GM19035 (cell line): Measurements from ENCODE around the gene MICA.
"Not testable (repeated sequence)": the region's sequence is repeated elsewhere in the genome, so short reads cannot be mapped to it uniquely, and the experiment has no call there.

Experiments
- ATAC-seq: cut with Tn5 transposase; IDR thresholded peaks from one replicate; pipeline ENCODE4 v1.9.1; 2021; ENCODE audit not compliant: unreplicated experiment

MICA gene

DNA sequence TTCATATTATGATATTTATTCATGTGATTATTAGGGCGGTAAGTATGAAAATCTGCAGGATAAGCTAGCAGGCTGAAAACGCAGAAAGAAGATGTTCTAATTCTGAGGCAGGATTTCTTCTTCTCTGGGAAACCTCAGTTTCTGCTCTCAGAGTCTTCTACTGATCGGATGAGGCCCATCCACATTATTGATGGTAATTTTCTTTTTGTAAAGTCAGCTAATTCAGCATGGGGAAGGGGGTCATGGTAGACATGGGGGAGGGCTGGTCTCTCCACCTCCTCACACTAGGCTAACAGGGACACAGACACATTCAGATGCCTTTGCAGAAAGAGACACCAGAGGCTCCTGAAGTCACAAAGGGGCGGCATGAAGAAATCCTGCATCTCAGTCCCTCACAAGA, 21.7 kb upstream of the MICA start:
- no peak for ATAC-seq

DNA sequence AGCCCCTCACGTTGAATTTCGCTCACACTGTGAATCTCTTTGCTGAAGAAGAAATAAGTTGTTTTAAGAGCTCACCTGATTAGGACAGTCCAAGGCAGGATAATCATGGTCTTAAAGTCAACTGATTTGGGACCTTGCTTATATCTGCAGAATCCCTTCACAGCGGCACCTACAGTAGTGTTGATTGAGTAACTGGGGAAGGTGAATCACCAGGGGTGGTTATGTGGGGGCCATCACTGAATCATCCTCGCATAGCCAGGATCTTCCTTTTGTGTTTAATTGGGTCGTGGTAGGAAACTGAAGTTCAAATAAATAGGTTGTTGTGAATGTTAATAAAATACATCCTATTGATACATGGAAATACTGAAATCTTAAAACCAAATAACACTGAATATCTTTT, 20.2 kb upstream of the MICA start:
- no peak for ATAC-seq

DNA sequence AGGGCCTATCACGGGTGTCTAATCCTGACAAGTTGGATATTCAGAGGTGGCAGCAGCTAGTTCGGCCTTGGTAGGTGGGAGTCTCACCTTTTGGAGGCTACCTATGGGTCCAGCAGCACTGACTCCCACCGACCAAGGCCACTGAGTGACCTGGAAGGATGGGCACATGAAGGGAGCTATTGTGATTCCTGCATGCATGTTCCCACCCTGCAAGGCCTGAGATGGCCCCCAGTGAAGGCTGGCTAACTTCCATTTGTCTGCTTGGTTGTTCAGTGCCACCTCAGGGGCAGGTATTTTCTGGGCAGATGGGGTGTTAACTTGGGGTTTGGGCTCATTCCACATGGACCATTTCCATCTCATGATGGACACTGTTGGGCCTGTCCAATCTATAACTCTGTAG, 18.4 kb upstream of the MICA start:
- ATAC-seq, result no peak

DNA sequence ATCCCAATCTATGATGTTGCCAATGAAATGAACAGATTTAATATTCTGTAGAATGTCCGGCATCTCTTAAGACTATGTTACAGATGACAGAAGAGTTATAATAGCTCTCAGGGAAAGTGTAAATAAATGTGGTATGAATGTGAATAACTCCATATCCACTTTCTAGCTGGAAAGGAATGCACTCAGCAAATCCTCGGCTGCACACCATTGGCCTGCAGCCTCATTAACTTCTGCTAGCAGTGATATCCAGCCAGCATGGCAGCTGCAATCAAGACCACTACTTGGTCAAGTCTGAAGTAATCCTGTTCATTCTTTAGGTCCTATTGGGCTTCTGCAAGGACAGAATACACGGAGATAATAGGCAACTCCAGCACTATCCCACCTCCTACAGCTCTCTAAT, 17.3 kb upstream of the MICA start:
- no peak for ATAC-seq

DNA sequence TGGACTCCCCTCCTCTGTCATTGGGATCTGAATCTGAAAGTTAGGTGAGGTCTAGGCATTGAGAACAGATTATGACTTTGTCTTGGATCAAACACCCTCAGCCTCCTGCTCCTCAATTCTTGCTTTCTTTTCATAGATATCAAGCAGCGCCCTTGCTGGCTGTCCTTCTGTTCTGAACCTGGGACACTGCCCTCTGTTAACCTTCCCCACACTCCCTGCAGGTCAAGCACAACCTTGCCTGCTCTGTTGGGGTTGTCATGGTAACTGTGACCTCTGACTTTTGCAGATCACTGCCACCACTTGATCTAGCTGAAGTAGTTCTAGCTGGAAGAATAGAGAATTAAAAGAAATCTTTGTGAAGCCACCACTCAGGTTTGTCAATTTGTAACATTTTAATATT, 16.4 kb upstream of the MICA start:
- ATAC-seq, result no peak

DNA sequence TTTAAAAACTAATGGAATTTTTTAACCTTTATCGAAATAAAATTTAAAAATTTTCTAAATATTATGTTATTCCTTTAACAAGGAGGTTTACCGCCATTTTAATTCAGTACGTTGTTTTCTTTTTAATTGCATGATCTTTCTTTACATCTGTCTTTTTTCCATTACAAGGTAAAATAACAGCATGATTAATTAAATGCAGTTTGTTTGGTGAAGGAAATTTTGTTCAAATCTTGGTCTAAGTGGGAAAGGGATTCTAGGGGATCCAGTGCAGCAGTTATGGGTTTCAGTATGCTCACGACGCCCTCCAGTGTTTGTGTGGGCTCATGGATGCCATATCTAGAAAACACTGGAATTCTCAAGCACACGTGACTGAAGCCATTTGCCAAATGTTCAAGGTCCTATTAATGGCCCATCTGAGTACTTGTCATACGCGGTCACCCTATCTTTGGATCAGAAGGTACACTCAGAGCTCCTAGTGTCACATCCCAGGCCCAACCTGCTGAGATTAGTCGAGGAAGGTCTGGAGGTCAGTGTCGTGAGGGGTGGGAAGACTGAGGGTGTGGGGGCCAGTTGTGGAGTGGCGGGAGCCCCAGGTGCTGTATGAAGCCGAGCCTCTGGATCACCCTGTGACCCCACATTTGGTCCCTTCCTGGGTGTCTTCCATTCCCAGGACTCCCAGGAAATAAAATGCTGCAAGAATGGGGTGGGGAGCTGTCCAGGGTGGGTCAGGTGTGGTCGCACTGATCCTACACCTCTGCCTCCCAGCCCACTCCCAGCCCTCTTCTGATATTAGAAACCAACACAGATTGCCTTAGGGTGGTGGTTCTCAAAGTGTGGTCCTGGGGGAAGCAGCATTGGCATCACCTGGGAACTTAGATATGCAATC, 14.2 kb upstream of the MICA start:
- ATAC-seq, result not testable (repeated sequence)

DNA sequence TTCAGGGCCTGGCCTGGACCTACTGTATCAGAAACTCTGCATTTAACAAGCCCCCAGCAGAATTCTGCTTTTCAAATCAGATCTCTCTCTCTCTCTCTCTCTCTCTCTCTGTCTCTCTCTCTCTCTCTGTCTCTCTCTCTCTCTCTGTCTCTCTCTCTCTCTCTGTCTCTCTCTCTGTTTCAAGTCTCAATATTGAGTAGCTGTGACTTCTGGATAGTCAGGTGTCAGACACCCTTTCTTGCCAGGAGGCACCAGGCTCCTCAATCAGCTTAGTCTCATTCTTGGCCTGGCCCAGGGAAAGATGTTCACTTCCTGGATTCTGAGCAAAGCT, 13.6 kb upstream of the MICA start:
- not testable (repeated sequence) for ATAC-seq

DNA sequence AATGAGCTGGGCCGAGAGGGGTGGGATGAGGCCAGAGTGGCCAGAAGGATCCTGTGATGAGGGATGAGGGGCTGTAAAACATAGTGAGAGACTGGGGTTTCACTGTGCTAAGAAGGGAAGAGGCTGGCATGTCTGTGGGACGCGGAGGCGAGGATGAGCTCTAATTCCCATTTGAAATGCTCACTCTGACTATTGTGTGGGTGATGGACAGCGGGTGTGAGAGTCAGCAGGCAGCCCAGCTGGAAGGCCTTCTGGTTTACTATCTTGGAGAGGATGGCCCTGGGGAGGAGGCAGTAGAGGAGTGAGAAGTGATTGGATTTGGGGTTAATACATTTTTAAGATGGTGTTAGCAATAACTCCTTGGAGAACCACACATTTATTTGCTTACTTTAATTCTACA, 9.5 kb upstream of the MICA start:
- no peak for ATAC-seq

DNA sequence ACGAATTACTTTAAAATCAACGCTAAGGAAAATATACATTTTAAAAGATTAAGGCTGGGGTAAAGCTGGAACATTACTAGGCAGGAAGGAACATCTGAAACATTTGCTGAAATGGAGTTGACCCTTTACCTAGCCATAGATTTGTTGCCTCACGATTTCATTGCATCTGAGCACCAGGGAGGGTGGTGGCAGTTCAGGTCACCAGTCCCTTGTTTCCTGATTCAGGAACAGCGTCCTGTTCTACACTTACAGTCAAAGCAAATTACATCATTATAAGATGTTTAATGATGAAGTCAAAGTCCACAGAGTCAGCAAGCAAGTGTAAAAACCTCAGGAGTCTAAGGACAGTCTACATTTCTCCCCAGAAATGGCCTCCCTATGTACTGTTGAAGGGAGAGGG, 9.0 kb upstream of the MICA start:
- ATAC-seq, result no peak

DNA sequence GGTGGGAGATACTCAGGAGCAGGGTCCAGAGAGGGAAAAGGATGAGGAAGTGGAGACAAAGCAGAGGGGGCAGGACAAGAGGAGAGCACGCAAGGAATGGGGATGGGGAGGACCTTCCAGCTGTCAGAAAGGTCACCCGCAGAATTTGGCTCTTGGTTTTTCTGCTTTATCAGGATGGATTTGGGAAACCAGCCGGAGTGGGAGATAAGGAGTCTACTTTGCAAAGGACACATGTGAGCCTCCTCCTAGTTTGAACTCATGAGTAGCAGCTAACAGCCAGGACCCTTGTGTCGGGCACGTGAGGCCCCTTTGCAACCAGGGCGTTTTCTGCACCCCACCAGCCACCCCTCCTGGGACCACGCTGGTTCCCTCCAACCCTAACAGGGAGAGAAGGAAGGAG, 7.6 kb upstream of the MICA start:
- ATAC-seq, result no peak

DNA sequence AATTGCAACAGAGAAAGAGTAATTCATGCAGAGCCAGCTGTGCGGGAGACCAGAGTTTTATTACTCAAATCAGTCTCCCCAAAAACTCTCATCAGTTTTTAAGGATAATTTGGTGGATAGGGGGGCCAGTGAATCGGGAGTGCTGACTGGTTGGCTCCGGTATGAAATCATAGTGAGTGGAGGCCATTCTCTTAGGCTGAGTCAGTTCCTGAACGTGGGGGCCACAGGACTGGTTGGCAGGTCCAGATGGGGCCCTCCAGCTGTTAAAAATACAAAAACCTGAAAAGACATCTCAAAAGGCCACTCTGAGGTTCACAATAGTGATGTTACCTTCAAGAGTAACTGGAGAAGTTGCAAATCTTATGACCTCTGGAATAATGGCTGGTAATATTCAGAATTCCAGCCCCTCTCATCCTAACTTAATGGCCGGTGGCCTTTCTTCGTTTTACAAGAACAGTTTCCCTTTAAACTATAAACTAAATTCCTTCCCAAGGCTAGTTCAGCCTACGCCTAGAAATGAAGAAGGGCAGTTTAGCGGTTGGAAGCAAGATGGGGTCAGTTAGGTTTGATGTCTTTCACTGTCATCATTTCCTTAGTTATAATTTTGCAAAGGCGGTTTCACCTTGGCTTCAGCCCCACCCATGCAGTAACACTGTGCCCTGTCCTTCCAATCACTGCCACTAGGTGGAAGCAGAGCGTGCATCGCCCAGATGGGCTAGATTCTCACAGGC, 6.8 kb upstream of the MICA start:
- no peak for ATAC-seq

DNA sequence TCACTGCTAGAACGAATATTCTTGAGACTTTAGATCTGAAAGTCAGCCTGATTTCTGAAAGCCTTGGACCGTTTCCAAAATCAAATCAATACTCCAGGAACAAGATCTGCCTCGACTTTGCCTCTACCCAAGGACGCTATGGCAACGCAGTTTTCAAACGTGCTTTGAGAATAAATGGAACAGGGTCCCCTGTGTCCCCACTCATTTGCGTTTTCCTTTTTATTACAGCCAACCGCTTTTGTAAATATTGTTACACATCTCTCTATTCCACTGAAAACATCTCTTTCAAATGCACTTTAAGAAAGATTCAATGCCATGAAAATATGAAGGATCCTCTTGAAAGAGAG, 6.3 kb upstream of the MICA start:
- ATAC-seq, result not testable (repeated sequence)

DNA sequence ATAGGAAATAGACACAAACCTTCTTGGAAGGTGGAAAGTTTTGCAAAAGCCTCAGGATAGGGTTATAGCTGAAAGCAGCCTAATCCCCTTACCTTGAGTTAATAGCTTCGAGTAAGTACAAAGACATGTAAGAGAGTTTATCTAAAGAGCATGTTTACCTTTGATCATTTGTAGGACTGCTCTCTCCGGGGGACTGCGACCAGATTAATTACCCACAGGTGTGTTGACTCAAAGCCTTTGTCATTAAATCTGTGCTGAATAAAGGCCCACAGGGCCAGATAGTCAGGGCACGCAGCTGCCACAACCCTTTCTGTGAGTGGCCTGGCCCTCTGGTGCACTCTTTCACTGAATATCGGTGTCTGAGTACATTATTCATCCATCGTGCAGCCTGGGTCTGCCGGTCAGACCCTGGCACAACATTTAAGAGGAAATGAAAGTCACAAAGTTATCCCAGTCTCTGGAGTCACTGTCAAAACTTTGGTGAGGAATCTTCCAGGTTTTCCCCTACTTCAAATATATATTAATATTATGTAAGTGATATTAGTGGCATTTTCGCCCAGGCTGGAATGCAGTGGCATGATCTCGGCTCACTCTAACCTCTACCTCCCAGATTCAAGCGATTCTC, 5.4 kb upstream of the MICA start:
- ATAC-seq, result no peak

DNA sequence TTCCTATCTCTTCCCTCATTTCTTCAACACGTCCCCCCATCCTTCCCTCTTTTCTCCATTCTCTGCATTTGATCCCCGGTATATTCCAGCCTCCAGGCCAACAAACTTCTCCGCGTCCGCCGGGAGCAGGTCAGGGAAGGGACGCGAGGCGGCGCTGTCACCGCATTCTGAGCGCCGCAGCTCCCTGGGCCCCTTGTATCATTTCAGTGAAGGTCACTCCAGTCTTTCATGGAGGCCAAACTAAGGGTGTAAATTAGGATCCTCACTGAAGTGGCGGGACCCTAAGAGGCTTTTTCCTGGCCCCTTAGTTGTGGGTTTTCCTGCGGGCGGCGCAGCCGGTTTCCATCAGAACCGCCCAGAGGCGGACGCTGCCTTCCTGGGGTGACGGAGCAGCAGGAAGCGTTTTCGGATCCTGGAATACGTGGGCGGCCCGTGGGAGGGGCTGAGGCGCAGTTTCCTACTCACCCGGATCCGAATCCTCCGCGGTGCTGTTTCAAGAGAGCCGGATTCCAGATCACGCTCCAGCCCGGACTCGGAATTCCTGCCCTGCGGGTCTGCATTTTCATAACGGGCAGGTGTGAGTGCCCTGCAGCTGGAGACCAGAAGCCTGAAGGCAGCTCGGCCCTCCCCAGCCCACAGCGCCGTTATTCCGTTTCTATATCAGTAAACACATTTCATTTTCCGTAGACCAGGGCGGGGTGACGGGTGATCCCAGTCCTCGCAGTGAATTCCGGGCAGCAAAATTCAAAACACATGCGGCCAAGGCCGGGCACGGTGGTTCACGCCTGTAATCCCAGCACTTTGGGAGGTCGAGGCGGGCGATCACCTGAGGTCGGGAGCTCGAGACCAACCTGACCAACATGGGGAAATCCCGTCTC, 3.6 kb upstream of the MICA start:
- peak; percentile 23 for ATAC-seq

DNA sequence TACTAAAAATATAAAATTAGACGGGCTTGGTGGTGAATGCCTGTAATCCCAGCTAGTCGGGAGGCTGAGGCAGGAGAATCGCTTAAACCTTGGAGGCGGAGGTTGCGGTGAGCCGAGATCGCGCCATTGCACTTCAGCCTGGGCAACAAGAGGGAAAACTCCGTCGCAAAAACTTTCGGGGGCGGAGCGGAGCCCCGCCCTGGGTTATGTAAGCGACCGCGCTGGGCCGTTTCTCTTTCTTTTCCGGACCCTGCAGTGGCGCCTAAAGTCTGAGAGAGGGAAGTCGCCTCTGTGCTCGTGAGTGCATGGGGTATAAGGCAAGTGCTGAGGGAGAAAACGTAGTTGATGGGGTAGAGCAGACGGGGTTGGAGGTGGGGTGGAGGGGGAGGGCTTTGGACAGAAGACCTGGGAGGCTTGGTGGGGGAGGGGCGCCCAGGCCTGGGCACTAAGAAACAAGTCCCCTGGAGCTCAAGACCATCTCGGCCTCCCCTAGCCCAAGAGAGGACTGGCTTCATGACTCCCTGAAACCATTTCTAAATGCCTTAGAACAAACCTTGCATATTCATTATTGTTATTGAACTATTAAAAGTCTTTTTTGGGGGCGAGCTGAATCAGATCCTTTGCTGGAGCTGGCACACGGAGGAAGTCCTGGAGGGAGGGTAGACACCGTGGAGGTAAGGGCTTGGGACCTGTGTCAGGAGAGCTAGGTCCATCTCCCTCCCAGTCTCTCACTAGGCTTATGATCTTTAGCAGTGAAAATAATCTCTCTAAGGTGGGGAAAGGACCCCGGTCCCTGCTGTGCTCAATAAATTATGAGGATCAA, 2.7 kb upstream of the MICA start:
- peak; percentile 46 for ATAC-seq

DNA sequence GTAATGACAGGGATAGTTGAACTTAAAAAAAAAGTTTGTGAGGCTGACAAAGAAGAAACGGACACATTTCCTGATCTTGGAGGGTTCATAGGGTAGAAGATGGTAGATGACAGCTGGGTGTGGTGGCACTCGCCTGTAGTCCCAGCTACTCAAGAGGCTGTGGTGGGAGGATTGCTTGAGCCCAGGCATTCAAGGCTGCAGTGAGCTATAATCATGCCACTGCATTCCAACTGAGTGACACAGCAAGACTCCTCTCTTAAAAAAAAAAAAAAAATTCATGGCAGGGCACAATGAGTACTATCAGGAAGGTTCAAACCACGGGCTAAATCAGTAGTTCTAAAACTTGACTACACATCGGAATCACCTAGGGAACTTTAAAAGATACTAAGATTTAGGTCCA, 2.0 kb upstream of the MICA start:
- ATAC-seq, result no peak

DNA sequence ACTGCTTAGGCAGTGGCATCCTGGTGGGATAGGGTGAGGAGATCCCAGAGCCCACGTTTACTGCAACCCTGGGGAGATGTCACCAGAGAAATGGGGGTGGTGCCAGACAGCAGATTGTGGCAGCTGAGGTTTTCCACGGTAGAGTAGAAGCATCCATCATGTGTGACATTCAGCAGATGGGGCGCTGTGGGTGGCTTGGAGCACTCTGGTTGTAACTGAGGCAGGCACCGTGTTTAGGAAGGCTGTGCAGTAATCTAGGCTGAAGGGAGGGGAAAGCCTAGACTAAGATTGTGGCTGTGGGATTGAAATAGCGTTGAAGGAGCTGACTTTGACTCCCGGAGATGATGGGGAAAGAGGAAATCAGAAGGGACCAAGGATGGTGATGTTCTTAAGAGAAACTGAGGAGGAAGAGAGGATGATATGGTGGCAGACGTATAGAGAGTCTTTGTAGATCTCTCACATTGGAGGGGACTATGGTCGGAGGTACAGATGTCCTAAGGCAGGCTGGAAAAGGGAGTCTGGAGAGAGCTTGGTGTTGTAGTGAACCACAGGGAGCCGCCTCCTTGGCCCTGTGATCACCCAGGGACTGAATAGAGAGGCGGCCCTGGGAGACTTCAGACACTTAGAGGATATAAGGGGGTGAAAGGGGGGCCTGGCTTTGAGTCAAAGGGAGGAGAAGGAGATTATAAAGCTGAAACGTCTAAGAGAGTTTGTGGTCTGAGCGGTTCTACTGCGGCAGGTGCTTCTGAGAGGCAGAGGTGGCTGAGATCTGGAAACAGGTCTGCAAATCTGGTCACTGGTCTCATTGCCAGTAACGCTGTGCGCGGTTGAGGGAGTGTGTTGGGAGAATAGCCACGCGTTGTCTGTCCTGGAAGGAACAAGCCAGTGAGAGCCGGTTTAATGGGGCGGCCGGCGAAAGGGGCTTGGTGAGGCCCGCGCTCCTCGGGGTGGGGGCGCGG, 792 bp upstream of the MICA start:
- ATAC-seq, result peak; percentile 12

DNA sequence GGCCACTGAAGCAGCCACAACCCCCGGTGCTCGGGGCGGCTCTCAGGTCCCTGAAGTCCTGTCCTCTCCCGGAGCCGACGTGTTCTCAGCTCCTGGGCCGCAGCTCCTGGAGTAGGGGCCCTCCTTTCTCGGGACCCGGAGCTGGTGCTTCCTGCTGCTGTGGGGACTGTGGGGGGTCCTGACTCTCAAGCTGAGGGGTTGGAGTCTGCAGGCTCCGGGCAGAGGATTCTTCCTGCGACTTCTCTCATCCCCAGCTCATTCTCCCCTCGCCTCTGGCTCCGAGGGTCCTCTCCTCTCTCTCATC, 618 bp downstream of the MICA start:
- ATAC-seq, result not testable (repeated sequence)

DNA sequence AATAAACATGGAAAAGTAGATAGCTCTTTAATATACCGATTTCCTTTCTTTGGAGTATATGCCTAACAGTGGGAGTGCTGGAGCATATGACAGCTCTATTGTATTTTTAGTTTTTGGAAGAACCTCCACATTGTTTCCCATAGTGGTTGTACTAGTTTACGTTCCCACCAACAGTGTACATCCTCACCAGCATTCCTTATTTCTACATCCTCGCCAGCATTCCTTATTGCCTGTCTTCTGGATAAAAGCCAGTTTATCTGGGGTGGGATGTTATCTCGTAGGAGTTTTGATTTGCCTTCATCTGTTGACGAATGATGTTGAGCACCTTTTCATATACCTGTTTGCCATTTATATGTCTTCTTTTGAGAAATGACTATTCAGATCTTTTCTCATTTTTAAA, 2.6 kb downstream of the MICA start:
- ATAC-seq, result no peak
